GM18520 (cell line): ENCODE measurements around the gene ZBTB45.
"Not testable (repeated sequence)": the region's sequence is repeated elsewhere in the genome, so short reads cannot be mapped to it uniquely, and the experiment has no call there.

ENCODE experiments used
- ATAC-seq: cut with Tn5 transposase; IDR thresholded peaks from one replicate; pipeline ENCODE4 v1.9.1; 2021; ENCODE audit not compliant: unreplicated experiment

ZBTB45 gene

DNA sequence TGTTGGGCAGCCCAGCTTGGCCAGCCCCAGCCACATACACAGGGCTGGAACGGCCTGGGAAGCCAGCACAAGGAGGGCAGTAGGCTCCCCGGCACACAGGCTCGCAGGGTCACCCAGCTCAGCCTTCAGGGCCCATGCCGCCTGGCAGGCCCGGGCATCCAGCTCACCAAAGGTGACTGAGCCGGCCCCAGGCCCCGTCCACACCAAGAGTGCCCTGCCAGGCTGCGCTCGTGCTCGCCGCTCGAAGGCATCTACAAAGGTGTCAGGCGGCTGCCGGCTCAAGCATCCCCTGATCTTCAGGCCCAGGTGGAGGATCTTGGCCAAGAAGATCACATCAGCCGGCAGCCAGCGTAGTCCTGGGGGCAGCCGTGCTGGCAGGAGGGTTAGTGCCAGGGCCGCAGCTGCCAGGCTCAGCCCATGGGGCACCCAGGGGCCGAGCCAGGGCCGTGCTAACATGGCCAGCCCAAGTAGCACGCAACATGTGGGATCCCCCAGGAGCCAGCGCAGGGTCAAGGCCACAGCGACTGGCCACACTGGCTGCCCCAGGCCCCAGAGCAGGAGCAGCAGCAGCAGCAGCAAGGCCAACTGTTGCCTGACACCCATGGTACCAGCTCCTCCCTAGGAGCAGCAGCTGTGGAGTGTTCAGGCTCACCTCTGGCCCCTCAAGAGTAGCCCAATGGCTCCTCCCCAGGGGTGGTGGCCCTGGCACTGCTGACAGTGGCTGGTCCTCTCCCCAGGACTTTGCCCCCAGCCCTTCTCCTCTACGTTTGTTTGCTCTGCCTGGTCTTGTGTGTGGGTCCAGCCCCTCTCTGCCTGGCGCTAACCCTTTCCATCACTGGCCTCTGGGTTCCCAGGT, 8.0 kb downstream of the ZBTB45 start, which contains the start of gene SLC27A5:
Gene SLC27A5, minus strand, starts transcription at position 640 of the 856 bp plus-strand sequence. Its CDS starts 37 bp downstream, at position 603.
- ATAC-seq: no peak

- no peak for ATAC-seq
These were observed 9.3 kb downstream of the ZBTB45 start for GRCh38 chr19:58510084-58510862.

GRCh38 chr19:58509731-58510083, 9.9 kb downstream of the ZBTB45 start:
- ATAC-seq: no peak

GRCh38 chr19:58507602-58508223, 11.9 kb downstream of the ZBTB45 start:
- not testable (repeated sequence) for ATAC-seq

DNA sequence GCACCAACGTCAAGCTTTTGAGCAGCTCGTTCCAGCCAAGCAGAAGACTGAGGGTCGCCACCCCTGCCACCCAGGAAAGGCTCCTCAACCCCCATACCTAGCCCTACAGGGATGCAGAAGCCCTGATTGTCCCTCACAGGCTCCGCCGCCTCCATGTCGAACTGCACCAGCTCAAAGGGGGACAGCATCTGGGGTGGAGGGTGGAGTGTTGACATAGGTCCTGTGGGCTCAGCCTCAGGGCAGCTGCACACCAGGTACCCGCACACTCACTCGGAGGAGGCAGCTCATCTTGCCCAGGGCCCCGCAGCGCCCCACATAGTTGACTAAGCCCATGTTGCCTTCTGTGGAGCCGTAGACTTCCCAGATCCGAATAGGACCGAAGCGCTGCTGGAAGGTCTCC, 19.4 kb downstream of the ZBTB45 start:
- no peak for ATAC-seq

DNA sequence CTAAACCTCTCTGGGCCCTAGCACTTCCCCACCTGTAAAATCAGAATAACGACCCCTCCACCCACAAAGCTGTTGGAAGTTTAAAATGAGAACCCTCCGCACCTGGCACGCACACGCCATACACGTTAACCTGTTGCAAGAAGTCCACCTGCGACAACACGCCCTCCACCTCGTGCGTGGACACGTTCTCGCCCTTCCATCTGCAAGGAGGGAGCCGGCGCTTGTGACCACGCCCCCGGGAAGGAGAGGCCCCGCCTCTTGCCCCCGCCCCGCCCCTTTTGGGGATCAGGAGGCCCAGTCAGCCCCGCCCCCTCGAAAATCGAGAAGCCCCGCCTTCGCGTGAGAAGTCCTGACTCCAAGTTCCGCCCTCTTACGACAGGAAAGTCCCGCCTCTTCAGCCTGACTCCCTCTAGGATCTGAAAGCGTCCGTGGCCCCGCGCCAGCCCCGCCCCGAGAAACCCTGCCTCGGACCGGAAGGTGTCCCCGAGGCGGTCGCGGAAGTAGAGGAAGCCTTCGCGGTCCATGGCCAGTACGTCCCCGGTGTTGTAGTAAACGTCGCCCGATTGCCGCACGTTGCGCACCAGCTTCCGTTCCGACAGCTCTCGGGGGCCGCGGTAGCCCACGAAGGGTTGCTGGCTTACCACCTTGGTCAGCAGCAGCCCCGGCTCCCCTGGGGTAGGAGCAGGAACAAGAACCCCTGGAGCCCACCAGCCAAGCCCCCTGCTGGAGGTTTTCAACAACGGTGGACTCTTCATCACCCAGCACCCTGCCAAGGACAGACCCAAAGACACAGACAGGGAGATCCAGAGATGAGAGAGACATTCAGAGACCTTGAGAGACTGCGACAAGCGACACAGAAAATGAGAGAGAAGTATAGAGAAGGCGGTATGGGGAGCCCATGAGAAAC, 20.3 kb downstream of the ZBTB45 start:
- peak; percentile 85 for ATAC-seq

DNA sequence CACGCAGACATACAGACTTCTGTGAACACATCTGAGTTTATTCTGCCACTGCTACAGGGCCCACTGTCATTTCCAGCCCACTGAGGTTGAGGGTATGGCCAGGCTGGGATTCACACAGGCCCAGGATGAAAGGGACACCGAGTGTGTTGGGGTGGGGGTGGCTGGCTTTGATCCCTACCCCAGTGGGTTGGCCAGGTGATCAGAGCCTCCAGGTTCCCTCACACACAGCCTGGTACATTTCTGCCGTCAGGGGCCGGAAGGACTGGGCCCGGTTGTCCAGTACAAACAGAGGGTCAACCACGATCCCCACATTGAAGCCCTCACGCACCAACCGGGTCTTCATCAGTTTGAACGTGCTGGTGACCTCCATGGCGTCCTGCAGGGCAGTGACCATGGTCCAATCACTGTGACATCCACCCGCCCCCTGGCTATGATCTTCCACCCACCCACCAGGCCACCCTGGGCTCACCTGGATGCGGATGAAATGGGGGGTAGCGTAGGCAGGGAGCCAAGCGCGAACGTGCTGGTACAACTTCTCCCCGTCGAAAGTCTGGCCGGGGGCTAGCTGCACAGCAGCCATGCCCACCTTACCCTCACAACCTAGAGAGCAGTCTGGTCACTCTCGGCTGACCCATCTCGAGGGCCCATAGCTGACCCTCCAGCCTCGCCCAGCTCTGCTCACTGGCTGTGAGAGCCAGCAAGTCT, 21.1 kb downstream of the ZBTB45 start:
- no peak for ATAC-seq

DNA sequence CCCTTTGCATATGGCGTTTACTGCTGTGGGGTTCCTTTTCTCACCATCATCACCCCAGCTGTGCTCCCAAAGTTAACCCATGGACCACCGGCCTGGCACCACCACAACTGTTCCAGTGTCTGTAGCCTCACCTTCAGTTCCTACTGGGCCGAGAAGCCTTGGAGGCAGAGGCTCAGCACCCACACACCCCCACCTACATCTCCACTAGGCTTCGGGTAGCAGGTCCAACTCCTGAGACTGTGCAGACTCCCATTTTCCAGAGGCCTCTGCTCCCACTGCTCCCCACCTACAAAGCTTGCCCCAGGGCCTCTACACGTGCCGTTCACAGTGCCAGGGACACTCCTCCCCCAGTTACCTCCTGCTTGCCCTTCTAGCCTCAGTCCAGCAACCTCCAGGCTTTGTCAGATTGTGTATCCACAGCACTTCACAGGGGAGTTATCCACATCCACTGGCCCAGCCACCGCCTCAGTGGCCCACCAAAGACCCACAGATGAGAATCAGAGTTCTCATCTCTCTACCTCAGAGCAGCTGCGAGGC, 21.9 kb downstream of the ZBTB45 start:
- no peak for ATAC-seq

- no peak for ATAC-seq
These were observed 27.3 kb downstream of the ZBTB45 start for GRCh38 chr19:58492265-58492664.

GRCh38 chr19:58491393-58491792, 28.2 kb downstream of the ZBTB45 start:
- ATAC-seq: no peak

DNA sequence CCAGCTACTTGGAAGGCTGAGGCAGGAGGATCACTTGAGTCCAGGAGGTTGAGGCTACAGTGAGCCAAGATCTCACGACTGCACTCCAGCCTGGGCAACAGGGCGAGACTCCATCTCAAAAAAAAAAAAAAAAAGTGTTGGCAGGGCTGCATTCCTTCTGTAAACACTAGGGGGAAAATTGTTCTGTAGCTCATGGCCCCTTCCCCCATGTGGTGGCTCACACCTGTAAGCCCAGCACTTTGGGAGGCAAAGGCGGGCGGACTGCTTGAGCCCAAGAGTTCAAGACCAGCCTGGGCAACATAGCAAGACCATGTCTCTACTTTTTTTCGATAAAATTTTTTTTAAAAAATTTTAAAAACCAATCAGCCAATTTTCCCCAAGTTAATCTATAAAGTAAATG, 35.3 kb downstream of the ZBTB45 start:
- ATAC-seq: not testable (repeated sequence)

- no peak for ATAC-seq
These were observed 35.8 kb downstream of the ZBTB45 start for GRCh38 chr19:58483776-58484175.

DNA sequence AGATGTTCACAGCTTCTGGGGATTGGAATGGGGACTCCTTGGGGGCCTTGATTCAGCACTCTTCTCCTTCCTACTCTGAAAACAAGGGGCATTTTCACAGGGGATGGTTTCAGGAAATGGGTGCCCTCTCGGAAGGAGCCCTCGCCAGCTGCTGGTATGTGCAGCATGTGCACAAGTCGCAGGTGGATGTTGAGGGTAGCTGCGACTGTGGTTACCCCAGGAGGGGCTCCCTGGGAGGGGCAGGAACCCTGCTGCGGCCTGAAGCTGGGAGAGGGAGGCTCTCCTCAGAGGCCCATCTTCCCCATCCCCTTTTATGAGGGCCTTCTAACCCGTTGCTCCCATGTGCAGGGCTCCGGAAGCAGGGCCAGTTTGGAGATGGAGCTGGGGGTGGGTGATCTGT, 37.2 kb downstream of the ZBTB45 start:
- no peak for ATAC-seq

GRCh38 chr19:58480831-58481230, 38.8 kb downstream of the ZBTB45 start:
- no peak for ATAC-seq

- no peak for ATAC-seq
These were observed 39.2 kb downstream of the ZBTB45 start for GRCh38 chr19:58480481-58480830.

- no peak for ATAC-seq
These were observed 39.7 kb downstream of the ZBTB45 start for GRCh38 chr19:58479736-58480480.

DNA sequence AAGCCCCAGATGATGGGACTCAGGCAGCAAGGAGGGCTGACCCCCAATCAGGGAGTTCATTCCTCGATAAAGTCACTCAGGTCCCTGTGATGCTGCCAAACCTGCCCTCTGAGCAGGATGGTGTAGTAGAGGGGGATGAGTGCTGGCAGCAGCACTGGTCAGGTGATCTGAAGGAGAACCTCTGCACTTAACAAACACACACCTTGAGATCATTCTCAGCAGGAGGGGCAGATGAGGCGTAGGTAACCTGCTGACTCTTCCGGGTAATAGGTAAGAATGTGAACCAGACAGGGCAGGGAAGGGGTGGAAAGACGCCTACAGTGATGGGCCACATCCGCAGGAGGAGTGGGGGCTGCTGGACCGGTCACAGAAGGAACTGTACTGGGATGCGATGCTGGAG, 40.3 kb downstream of the ZBTB45 start:
- ATAC-seq: no peak

DNA sequence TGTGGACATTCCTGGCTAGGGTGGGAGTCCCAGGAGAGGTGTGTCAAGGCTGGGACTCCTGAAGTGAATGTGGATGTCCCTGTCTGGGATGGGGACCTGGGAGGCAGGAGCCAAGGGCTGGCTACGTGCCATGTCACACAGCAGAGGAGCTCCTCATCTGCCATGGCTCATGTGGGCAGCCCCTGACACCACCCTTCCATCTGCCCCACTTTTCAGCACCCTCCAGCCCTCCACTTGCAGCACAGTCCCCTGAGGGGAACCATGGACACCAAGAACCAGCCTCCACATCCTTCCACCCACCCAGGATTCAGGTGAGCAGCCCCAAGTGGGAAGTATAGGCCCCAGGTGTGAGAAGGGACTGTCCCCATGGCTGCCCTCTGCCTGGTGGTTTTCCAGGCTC, 41.7 kb downstream of the ZBTB45 start:
- no peak for ATAC-seq

DNA sequence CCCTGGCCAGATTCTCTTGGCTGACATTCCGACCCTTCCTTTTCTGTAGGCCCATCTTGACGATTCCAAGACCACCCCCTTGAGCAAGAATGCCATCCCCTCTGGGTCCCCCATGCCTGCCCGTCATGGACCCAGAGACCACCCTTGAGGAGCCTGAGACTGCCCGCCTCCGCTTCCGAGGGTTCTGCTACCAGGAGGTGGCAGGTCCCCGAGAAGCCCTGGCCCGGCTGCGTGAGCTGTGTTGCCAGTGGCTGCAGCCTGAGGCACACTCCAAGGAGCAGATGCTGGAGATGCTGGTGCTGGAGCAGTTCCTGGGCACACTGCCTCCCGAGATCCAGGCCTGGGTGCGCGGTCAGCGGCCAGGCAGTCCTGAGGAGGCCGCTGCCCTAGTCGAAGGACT, 42.5 kb downstream of the ZBTB45 start:
- no peak for ATAC-seq
